PC-3 (cell line): ENCODE data around the gene CRACR2B. TPM values are rescaled to one million over a fixed set of nuclear protein-coding genes. Genes with fewer than 3 reads are reported as not detected.

Experiments used
- ATAC-seq: fragments of 200-7000 bp; cut with Tn5 transposase; 2 replicates; pipeline ENCODE4 v1.9.1; 2020; ENCODE audit warnings: mild to moderate bottlenecking, moderate library complexity
- BruUV-seq: library from RNA; stranded (reverse); fragments of 400-500 nt; replicated peaks from 2 replicates; lab custom pipeline; 2021; lab: Mats Ljungman, UMichigan
- CTCF ChIA-PET: fragments of 300-600 bp; sonication (Branson Sonifier 250); formaldehyde crosslinking; loops from one replicate; lab custom pipeline; 2022; ENCODE audit warnings: antibody characterized with exemption; lab: Charles Lee
- POLR2A ChIA-PET: fragments of 300-600 bp; sonication (Branson Sonifier 250); formaldehyde crosslinking; loops from one replicate; lab custom pipeline; 2022; ENCODE audit warnings: antibody characterized with exemption; ENCODE audit not compliant: unreplicated experiment; lab: Charles Lee
- DNase-seq: peaks from one replicate; pipeline ENCODE4 v3.0.0-alpha.2; 2015
- H2AFZ ChIP-seq: fragments of 300-600 bp; sonication (generic); 2 replicates; pipeline ENCODE4 v1.6.0; 2016; ENCODE audit warnings: antibody characterized with exemption, low read length
- H3F3A ChIP-seq: fragments of 300-600 bp; sonication (generic); one replicate; pipeline ENCODE4 v1.6.0; 2017; ENCODE audit warnings: antibody characterized with exemption, low read length, control low read depth, mild to moderate bottlenecking; ENCODE audit not compliant: unreplicated experiment
- H3K27ac ChIP-seq: fragments of 300-600 bp; sonication (generic); 2 replicates; pipeline ENCODE4 v1.5.1; 2016; ENCODE audit warnings: mild to moderate bottlenecking, low read length
- H3K27me3 ChIP-seq: fragments of 300-600 bp; sonication (generic); 2 replicates; pipeline ENCODE4 v1.6.1; 2016; ENCODE audit warnings: low read length, mixed read lengths
- H3K36me3 ChIP-seq: fragments of 300-600 bp; sonication (generic); 2 replicates; pipeline ENCODE4 v1.6.1; 2016; ENCODE audit warnings: low read depth, mixed run types, low read length, mixed read lengths
- H3K4me1 ChIP-seq: fragments of 300-600 bp; sonication (generic); 2 replicates; pipeline ENCODE4 v1.5.1; 2016; ENCODE audit warnings: low read length; ENCODE audit not compliant: insufficient read depth
- H3K4me2 ChIP-seq: fragments of 300-600 bp; sonication (generic); 2 replicates; pipeline ENCODE4 v1.6.0; 2016; ENCODE audit warnings: low read length
- H3K4me3 ChIP-seq: fragments of 300-600 bp; sonication (generic); 2 replicates; pipeline ENCODE4 v1.5.1; 2016; ENCODE audit warnings: mild to moderate bottlenecking, low read length, mixed read lengths
- H3K79me2 ChIP-seq: fragments of 300-600 bp; sonication (generic); 2 replicates; pipeline ENCODE4 v1.6.1; 2017; ENCODE audit warnings: low read length, mixed read lengths
- H3K9ac ChIP-seq: fragments of 300-600 bp; sonication (generic); 2 replicates; pipeline ENCODE4 v1.6.0; 2016; ENCODE audit warnings: mild to moderate bottlenecking, low read length
- H3K9me2 ChIP-seq: fragments of 300-600 bp; sonication (generic); replicated peaks from 2 replicates; pipeline ENCODE4 v1.6.1; 2016; ENCODE audit warnings: mixed run types, low read length, mixed read lengths
- H3K9me3 ChIP-seq: fragments of 300-600 bp; sonication (generic); 2 replicates; pipeline ENCODE4 v1.6.1; 2016; ENCODE audit warnings: low read length, mixed read lengths
- H4K20me1 ChIP-seq: fragments of 300-600 bp; sonication (generic); 2 replicates; pipeline ENCODE4 v1.6.1; 2016; ENCODE audit warnings: low read length, mixed read lengths
- CTCF ChIP-seq: fragments of 300-600 bp; sonication (generic); conservative IDR thresholded peaks from 2 replicates; pipeline ENCODE4 v1.5.1; 2017; ENCODE audit warnings: antibody characterized with exemption, low read depth, mild to moderate bottlenecking, low read length
- EZH2 ChIP-seq: fragments of 300-600 bp; sonication (generic); IDR thresholded peaks from one replicate; pipeline ENCODE4 v1.6.1; 2017; ENCODE audit warnings: antibody characterized with exemption, mild to moderate bottlenecking, low read length; ENCODE audit not compliant: unreplicated experiment
- EZH2phosphoT487 ChIP-seq: fragments of 300-600 bp; sonication (generic); IDR thresholded peaks from 2 replicates; pipeline ENCODE4 v1.6.1; 2018; ENCODE audit warnings: mild to moderate bottlenecking, antibody characterized with exemption, low read length, borderline replicate concordance
- intact Hi-C: fragments of 100-400 bp; cut with micrococcal nuclease; formaldehyde crosslinking; loops from 2 replicates; pipeline ENCODE4 v1.9.0; 2023
- total RNA-seq: library from RNA; depleted of rRNA; stranded (reverse); fragments of >200 nt; gene quantifications from 2 replicates; pipeline ENCODE4 v1.2.3, GENCODE V29; 2014

The CRACR2B gene
- total RNA-seq, 1 experiment from 2014 or later: 10.6 TPM

GRCh38 chr11:829176-829846, 1.6 kb downstream of the CRACR2B start:
- H4K20me1 ChIP-seq: no peaks in the 10 kb centered on the region
- BruUV-seq: no TSS peak
- ATAC-seq (no peak), DNase-seq (no peak)
- H3K9me3 ChIP-seq: no peaks in the 10 kb centered on the region
- H3F3A ChIP-seq: no peaks in the 10 kb centered on the region
- H3K9me2 ChIP-seq: no peaks in the 10 kb centered on the region
- H3K4me3 ChIP-seq: no peak overlapping the region
- TF ChIP-seq CTCF: no peak
- TF ChIP-seq EZH2phosphoT487: no peak
- no peak for TF ChIP-seq EZH2
- no peak overlapping the region for H3K9ac ChIP-seq
- CTCF ChIA-PET: no interaction called here
- H3K4me1 ChIP-seq: peaks cover 47% of the 10 kb centered on the region
- no peaks in the 10 kb centered on the region for H3K27me3 ChIP-seq
- H3K4me2 ChIP-seq: no peak overlapping the region
- POLR2A ChIA-PET: no interaction called here
- intact Hi-C loops: no loop called here
- peaks cover 24% of the 10 kb centered on the region for H3K79me2 ChIP-seq
- no peaks in the 10 kb centered on the region for H3K36me3 ChIP-seq
- no peak overlapping the region for H3K27ac ChIP-seq
- no peak overlapping the region for H2AFZ ChIP-seq

DNA sequence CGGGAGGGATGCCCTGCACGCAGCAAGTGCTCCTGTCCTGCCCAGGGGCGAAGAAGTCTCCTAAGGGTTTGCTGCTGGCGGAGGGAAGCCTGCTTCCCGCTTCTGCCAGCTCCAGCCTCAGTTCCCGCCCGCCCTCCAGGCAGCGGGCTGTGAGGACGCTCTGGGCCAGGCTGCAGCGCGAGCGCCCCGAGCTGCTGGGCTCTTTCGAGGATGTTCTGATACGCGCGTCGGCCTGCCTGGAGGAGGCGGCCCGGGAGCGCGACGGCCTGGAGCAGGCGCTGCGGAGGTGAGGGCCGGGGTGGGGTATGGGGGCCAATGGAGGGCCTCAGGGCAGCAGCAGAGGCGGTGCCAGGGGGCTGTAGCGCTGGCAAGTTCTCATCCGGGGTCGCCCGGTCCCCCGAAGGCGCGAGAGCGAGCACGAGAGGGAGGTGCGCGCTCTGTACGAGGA, 2.2 kb downstream of the CRACR2B start:
- ATAC-seq: no peak
- no TSS peak for BruUV-seq
- no peak for DNase-seq
- intact Hi-C loops: no loop called here
- H3K27ac ChIP-seq: no peak overlapping the region
- no peaks in the 10 kb centered on the region for H3F3A ChIP-seq
- no peak overlapping the region for H3K4me3 ChIP-seq
- H3K9ac ChIP-seq: no peak overlapping the region
- H3K36me3 ChIP-seq: no peaks in the 10 kb centered on the region
- ChIA-PET POLR2A (no interaction called here), CTCF (no interaction called here)
- H3K4me2 ChIP-seq: no peak overlapping the region
- H3K27me3 ChIP-seq: no peaks in the 10 kb centered on the region
- H2AFZ ChIP-seq: no peak overlapping the region
- TF ChIP-seq EZH2 (no peak), CTCF (no peak), EZH2phosphoT487 (no peak)
- no peaks in the 10 kb centered on the region for H4K20me1 ChIP-seq
- no peaks in the 10 kb centered on the region for H3K9me3 ChIP-seq
- H3K9me2 ChIP-seq: no peaks in the 10 kb centered on the region
- peaks cover 47% of the 10 kb centered on the region for H3K4me1 ChIP-seq
- H3K79me2 ChIP-seq: peaks cover 29% of the 10 kb centered on the region
